T-helper 17 cell (primary cell): ENCODE measurements around the gene ITGB6. TPM values are rescaled to one million over a fixed set of nuclear protein-coding genes. Genes with fewer than 3 reads are reported as not detected.

ENCODE experiments used
- ATAC-seq: fragments of 150-1000 bp; cut with Tn5 transposase; 2 replicates; pipeline ENCODE4 v1.10.0; 2021; ENCODE audit warnings: mild to moderate bottlenecking, moderate library complexity
- DNase-seq, 3 donors: peaks; one replicate each; pipeline versions ENCODE4 v3.0.0 to v3.0.0-alpha.2; 2020 to 2021
- H3K9me3 ChIP-seq: one replicate; pipeline ENCODE4 v1.7.0; 2013; ENCODE audit warnings: low read length, mild to moderate bottlenecking; ENCODE audit not compliant: control insufficient read depth, poor library complexity, severe bottlenecking
- H3K27ac Mint-ChIP-seq: one replicate; pipeline ENCODE4 v1.8.0; 2022; ENCODE audit warnings: mild to moderate bottlenecking, moderate library complexity, mixed read lengths
- H3K27me3 Mint-ChIP-seq: one replicate; pipeline ENCODE4 v1.8.0; 2022; ENCODE audit warnings: mixed read lengths
- H3K36me3 Mint-ChIP-seq: one replicate; pipeline ENCODE4 v1.8.0; 2022; ENCODE audit warnings: low read depth, mixed read lengths
- H3K4me1 Mint-ChIP-seq: one replicate; pipeline ENCODE4 v1.8.0; 2022; ENCODE audit warnings: mild to moderate bottlenecking, mixed read lengths
- H3K4me3 Mint-ChIP-seq: one replicate; pipeline ENCODE4 v1.8.0; 2022; ENCODE audit warnings: mild to moderate bottlenecking, moderate library complexity, mixed read lengths
- total RNA-seq, 4 donors: library from RNA in 2 of 4; stranded (reverse) in 2 of 4; gene quantifications; one replicate each; pipeline ENCODE4 v1.2.3 and lab custom pipeline; 2022 to 2026

The ITGB6 gene
- total RNA-seq, 2 donors from 2014 or later = not detected

DNA sequence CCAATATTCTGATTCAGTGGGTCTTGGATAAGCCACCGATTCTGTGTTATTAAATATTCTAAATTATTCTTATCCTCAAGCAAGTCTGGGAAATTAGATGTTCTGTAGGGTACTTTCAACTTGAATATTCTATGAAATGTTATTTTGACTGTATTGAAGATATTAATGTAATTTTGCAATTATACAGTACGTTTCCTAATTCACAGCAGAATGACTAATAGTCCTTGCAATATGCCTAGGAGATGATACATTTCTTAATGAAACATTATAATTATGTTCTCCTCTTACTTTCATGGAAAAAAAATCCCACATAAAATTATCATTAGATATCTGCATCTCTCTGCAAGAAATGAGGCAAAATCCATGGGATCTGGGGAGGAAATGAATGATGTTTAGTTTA, 91.4 kb downstream of the ITGB6 start:
- no peaks in the 10 kb centered on the region for H3K9me3 ChIP-seq
- peaks cover 34% of the 10 kb centered on the region for H3K27me3 Mint-ChIP-seq
- no peak for ATAC-seq
- no peaks in the 10 kb centered on the region for H3K4me1 Mint-ChIP-seq
- DNase-seq = no peak
- no peak overlapping the region for H3K27ac Mint-ChIP-seq
- no peak overlapping the region for H3K4me3 Mint-ChIP-seq
- no peaks in the 10 kb centered on the region for H3K36me3 Mint-ChIP-seq

DNA sequence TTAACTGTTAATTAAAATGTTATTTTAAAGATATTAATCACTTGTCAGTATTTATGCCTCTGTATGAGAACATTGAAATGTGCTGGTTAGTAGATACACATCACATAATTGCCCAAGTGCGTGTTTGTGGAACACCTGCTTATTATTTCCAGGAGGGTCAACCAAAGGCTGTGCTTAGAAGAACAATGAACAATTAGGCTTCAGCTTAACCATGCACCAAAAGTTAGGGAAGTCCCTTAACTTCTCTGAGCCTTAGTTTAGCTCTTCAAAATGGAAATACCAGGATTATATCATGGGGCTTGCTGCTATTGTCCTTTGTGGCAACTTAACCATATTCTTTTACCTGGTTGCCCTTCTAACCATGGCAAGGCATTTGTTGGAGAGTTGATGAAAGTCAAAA, 94.7 kb downstream of the ITGB6 start:
- no peak for ATAC-seq
- no peak overlapping the region for H3K4me3 Mint-ChIP-seq
- no peaks in the 10 kb centered on the region for H3K9me3 ChIP-seq
- H3K27ac Mint-ChIP-seq = no peak overlapping the region
- peaks cover 3% of the 10 kb centered on the region for H3K4me1 Mint-ChIP-seq
- no peak for DNase-seq
- H3K27me3 Mint-ChIP-seq = peaks cover 44% of the 10 kb centered on the region
- H3K36me3 Mint-ChIP-seq = no peaks in the 10 kb centered on the region

DNA sequence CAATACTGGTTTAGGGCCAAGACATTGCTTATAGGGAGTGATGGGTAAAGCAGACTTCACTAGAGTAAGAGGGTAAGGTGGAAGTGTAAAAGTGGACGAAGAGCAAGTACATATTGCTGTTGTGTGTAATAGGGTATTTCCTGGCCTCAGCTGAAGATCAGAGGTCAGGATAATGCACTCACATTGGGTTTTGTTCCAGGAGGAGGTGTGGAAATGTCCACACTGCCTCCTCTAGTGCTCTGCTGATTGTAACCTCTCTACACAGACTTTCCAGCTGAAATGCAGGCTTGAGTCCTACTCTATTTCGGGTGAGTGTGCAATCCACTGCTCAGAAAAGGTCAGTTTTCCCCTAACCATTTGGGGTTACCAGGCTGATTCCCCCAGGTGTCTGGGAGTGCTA, 96.0 kb downstream of the ITGB6 start:
- no peak for ATAC-seq

DNA sequence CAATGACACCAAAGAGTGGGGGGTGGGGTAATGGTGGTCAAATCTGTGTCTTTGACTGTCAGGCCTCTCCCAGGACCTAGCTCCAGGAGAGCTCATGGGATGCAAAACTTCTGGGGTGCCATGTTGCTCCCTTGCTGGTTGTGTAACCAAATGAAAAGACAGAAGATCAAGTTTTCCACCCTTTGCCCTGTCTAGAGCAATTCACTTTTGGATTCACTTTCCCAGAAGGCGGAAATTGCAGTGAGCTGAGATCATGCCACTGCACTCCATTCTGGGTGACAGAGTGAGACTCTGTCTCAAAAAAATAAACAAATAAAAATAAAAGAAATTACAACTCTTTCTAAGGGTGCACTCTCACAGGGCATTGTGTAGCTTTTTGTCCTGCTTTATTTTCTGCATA, 102.7 kb downstream of the ITGB6 start:
- peaks cover 3% of the 10 kb centered on the region for H3K9me3 ChIP-seq
- Mint-ChIP-seq H3K27me3 (peaks cover 17% of the 10 kb centered on the region), H3K36me3 (no peaks in the 10 kb centered on the region), H3K4me3 (no peak overlapping the region), H3K27ac (no peak overlapping the region), H3K4me1 (peaks cover 4% of the 10 kb centered on the region)
- DNase-seq (no peak), ATAC-seq (no peak)

More for the DNA sequence above, 96.0 kb downstream of the ITGB6 start:
- DNase-seq = no peak
- H3K9me3 ChIP-seq = no peaks in the 10 kb centered on the region
- no peaks in the 10 kb centered on the region for H3K36me3 Mint-ChIP-seq
- H3K27me3 Mint-ChIP-seq = peaks cover 40% of the 10 kb centered on the region
- H3K27ac Mint-ChIP-seq = no peak overlapping the region
- H3K4me3 Mint-ChIP-seq = no peak overlapping the region
- H3K4me1 Mint-ChIP-seq = peaks cover 3% of the 10 kb centered on the region

GRCh38 chr2:160096409-160096808, 103.7 kb downstream of the ITGB6 start:
- ATAC-seq (no peak), DNase-seq (no peak)
- Mint-ChIP-seq H3K27ac (no peak overlapping the region), H3K27me3 (peaks cover 11% of the 10 kb centered on the region), H3K36me3 (no peaks in the 10 kb centered on the region), H3K4me1 (peaks cover 2% of the 10 kb centered on the region), H3K4me3 (no peak overlapping the region)
- H3K9me3 ChIP-seq = peaks cover 3% of the 10 kb centered on the region

- peaks cover 11% of the 10 kb centered on the region for H3K27me3 Mint-ChIP-seq
- no peaks in the 10 kb centered on the region for H3K36me3 Mint-ChIP-seq
- no peak for DNase-seq
- peaks cover 9% of the 10 kb centered on the region for H3K9me3 ChIP-seq
- no peaks in the 10 kb centered on the region for H3K4me1 Mint-ChIP-seq
- no peak overlapping the region for H3K4me3 Mint-ChIP-seq
- no peak for ATAC-seq
- H3K27ac Mint-ChIP-seq = no peak overlapping the region
Observed at GRCh38 chr2:160092445-160092844, 107.6 kb downstream of the ITGB6 start.

DNA sequence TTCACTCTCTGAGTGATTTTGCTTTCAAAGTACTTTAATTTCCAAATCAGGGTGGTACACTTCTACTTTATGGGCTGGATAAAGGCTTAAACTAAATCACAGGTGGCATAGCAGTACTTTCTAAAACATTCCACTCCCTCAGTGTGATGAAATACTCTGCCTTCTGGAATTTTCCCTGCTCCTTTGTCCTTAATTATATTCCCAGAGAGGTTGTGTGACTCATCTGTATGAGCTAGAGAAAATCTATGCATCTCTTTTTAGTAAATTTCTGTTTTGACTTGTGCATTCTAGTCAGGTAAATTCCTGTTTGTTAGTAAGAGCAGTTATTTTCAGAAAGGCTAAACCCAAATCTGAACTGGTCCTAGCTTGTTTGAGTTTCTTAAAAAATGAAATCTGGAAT, 108.7 kb downstream of the ITGB6 start:
- DNase-seq (no peak), ATAC-seq (no peak)
- no peak overlapping the region for H3K4me3 Mint-ChIP-seq
- H3K27me3 Mint-ChIP-seq = peaks cover 11% of the 10 kb centered on the region
- no peaks in the 10 kb centered on the region for H3K4me1 Mint-ChIP-seq
- no peaks in the 10 kb centered on the region for H3K36me3 Mint-ChIP-seq
- H3K9me3 ChIP-seq = peaks cover 14% of the 10 kb centered on the region
- H3K27ac Mint-ChIP-seq = no peak overlapping the region

DNA sequence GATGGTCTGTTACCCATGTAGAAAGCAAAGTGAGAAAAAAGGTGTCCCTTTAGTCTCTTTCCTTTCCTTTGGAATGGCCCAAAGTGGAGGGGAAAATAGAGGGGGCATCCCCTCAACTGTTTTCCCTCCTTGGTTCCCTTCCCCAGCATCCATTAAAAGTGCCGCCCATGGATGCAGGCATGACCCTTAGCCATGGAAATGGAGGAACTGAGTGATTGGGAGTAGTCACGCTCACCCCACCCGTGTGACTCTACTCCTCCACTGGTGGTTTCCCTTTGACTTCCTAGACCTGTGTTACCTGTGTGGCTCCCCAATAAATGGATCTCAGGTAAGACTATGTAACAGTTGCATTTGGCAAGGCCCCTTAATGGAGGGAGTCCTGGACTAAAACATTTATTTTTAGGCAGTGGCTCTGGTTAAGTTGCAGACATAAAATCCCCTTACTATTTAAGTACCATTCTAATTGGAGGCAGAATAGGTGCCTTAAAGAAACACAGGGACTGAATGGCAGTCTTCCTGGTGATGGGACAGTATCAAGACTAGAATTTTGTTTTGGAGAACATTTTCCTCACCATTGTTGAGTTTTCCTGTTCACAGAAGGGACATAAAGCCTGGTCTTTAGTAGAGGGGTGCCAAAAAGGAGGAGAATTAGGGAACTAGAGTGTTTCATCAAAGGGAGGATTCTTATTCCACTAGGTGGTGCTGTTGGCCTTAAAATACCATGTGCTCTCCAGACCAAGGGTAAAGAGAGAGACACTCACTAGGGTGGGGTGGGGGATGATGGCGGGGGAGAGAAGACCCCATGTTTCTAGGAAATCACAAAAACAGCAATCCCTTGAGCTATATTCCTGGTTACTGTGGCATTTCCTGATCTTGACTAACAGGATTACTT, 112.0 kb downstream of the ITGB6 start:
- Mint-ChIP-seq H3K4me1 (no peaks in the 10 kb centered on the region), H3K27me3 (no peaks in the 10 kb centered on the region), H3K27ac (no peak overlapping the region), H3K36me3 (no peaks in the 10 kb centered on the region), H3K4me3 (no peak overlapping the region)
- DNase-seq (no peak), ATAC-seq (no peak)
- H3K9me3 ChIP-seq = peaks cover 24% of the 10 kb centered on the region

DNA sequence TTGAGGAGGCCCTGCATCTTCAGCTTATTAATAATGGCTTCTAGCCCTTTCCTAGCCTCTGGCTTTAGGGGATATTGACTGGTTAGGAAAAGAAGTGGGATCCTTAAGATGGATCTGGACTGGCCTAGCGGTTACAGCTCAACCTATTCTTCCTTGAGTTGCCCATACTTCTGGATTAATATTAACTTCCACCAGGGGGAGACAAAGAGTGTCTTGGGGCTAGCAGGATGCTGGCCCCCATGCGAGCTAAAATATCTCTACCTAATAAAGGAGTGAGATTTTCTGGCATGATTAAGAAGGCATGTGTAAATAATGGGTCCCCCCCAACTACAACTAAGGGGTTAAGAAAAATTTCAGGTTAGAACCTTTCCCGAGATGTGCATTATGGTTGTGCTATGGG, 114.4 kb downstream of the ITGB6 start:
- Mint-ChIP-seq H3K4me1 (no peaks in the 10 kb centered on the region), H3K36me3 (no peaks in the 10 kb centered on the region), H3K4me3 (no peak overlapping the region), H3K27me3 (no peaks in the 10 kb centered on the region), H3K27ac (no peak overlapping the region)
- peaks cover 21% of the 10 kb centered on the region for H3K9me3 ChIP-seq
- no peak for ATAC-seq
- DNase-seq = no peak

DNA sequence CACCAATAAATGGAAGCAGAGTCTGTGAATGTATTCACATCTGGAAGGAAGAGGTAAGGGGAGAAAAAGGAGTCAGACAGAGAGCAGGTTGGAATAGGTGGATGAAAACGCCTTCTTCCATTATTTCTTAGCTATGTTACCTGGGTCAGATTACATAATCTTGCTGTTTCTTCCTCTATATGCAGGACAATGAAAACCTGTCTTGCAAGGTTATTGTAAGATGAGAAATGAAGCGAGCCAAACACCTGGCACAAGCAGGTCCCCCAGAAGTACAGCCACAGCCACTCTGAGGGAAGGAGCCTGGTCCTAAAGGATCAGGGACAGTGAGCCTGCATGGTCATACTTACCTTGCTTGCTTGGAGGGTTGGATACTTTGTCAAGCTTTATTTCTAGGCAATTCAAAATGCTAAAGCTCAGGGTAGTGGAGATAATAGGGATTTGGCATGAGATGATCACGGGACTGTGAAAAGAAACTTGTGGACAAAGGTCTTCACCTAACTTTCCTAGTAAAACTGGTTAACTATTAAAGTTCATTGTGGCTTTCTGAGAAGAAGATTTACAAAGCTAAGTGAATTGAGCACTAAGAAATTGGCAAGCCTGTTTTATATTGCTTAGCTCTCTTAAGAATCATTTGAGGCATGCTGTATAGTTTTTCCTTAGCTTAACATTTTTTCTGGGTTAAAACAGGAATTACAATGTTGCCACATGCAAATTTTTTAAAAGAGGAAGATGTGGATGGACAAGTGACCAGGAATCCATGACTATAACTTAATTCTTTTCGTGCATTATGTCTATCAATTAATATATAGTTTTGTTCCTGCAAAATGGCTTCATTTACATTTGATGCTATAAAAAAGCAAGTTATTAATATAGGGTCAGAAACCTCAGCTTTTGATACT, 121.9 kb downstream of the ITGB6 start:
- ATAC-seq (no peak), DNase-seq (no peak)
- H3K4me1 Mint-ChIP-seq = no peaks in the 10 kb centered on the region
- H3K27ac Mint-ChIP-seq = no peak overlapping the region
- H3K9me3 ChIP-seq = no peaks in the 10 kb centered on the region
- no peaks in the 10 kb centered on the region for H3K36me3 Mint-ChIP-seq
- H3K27me3 Mint-ChIP-seq = no peaks in the 10 kb centered on the region
- no peak overlapping the region for H3K4me3 Mint-ChIP-seq

- ATAC-seq = no peak
- Mint-ChIP-seq H3K27ac (no peak overlapping the region), H3K4me1 (no peaks in the 10 kb centered on the region), H3K36me3 (peaks cover 2% of the 10 kb centered on the region), H3K27me3 (no peaks in the 10 kb centered on the region), H3K4me3 (no peak overlapping the region)
- DNase-seq = no peak
- no peaks in the 10 kb centered on the region for H3K9me3 ChIP-seq
Observed at GRCh38 chr2:160076914-160077313, 123.2 kb downstream of the ITGB6 start.

GRCh38 chr2:160076241-160076640, 123.8 kb downstream of the ITGB6 start:
- Mint-ChIP-seq H3K4me1 (no peaks in the 10 kb centered on the region), H3K36me3 (peaks cover 2% of the 10 kb centered on the region), H3K27me3 (no peaks in the 10 kb centered on the region), H3K4me3 (no peak overlapping the region), H3K27ac (no peak overlapping the region)
- DNase-seq (no peak), ATAC-seq (no peak)
- no peaks in the 10 kb centered on the region for H3K9me3 ChIP-seq

DNA sequence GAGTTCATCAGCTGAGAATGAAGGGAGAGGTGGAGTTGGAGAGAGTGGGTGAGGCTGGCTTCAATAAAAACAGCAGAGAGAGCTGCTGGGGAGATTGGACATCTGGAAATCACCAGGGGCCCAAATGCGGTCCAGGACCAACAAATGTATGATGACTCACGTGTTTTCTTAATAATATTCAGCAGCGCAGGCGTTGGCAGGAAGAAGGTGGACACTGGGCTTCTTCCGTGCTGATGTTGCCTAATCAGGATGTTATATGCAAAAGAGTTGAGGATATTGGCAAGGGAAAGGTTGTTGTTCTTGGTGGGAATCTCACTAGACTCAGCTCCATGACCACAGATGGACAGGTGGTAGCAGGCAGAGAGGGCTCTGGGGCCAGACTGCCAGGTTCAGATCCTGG, 124.9 kb downstream of the ITGB6 start:
- H3K27me3 Mint-ChIP-seq = no peaks in the 10 kb centered on the region
- H3K36me3 Mint-ChIP-seq = peaks cover 2% of the 10 kb centered on the region
- DNase-seq (no peak), ATAC-seq (no peak)
- H3K4me3 Mint-ChIP-seq = no peak overlapping the region
- no peak overlapping the region for H3K27ac Mint-ChIP-seq
- no peaks in the 10 kb centered on the region for H3K9me3 ChIP-seq
- no peaks in the 10 kb centered on the region for H3K4me1 Mint-ChIP-seq
